Mononuclear cell (primary cell): Measurements from ENCODE around the gene MPV17. TPM values are rescaled to one million over a fixed set of nuclear protein-coding genes. Genes with fewer than 3 reads are reported as not detected.
A peak's percentile ranks its signal among the peaks of the same experiment; 100 is the strongest.
"Not testable (repeated sequence)": the region's sequence is repeated elsewhere in the genome, so short reads cannot be mapped to it uniquely, and the experiment has no call there.

Experiments
- H3K27me3 ChIP-seq: 2 replicates; pipeline ENCODE4 v1.6.0; 2011; ENCODE audit warnings: low read length, control low read depth; ENCODE audit not compliant: insufficient read depth
- H3K4me1 ChIP-seq: 2 replicates; pipeline ENCODE4 v1.5.1; 2011; ENCODE audit warnings: mild to moderate bottlenecking, low read length, control low read depth; ENCODE audit not compliant: insufficient read depth
- H3K4me3 ChIP-seq: 2 replicates; pipeline ENCODE4 v1.5.1; 2011; ENCODE audit warnings: mild to moderate bottlenecking, low read length, moderate library complexity
- H3K9me3 ChIP-seq: 2 replicates; pipeline ENCODE4 v1.5.1; 2011; ENCODE audit warnings: low read depth, mild to moderate bottlenecking, control low read depth, low read length
- total RNA-seq: library from RNA; depleted of rRNA; stranded (reverse); fragments of >200 nt; gene quantifications from one replicate; pipeline ENCODE4 v1.2.3, GENCODE V29; 2012

Gene MPV17
- total RNA-seq, 1 donor = 30.5 TPM

GRCh38 chr2:27270131-27270530, 52.8 kb downstream of the MPV17 start:
- Histone ChIP-seq H3K4me3 (no peak overlapping the region), H3K27me3 (peaks cover 18% of the 10 kb centered on the region), H3K9me3 (no peaks in the 10 kb centered on the region), H3K4me1 (peaks cover 3% of the 10 kb centered on the region)

- Histone ChIP-seq H3K27me3 (peaks cover 36% of the 10 kb centered on the region), H3K4me1 (peaks cover 21% of the 10 kb centered on the region)
- H3K4me3 ChIP-seq = not testable (repeated sequence)
Observed at GRCh38 chr2:27268296-27268695, 54.6 kb downstream of the MPV17 start.

GRCh38 chr2:27265536-27265870, 57.4 kb downstream of the MPV17 start:
- H3K4me3 ChIP-seq = no peak overlapping the region
- no peaks in the 10 kb centered on the region for H3K9me3 ChIP-seq
- H3K27me3 ChIP-seq = peaks cover 59% of the 10 kb centered on the region
- peaks cover 36% of the 10 kb centered on the region for H3K4me1 ChIP-seq

More at GRCh38 chr2:27268296-27268695, 54.6 kb downstream of the MPV17 start:
- H3K9me3 ChIP-seq = not testable (repeated sequence)

- Histone ChIP-seq H3K9me3 (no peaks in the 10 kb centered on the region), H3K4me3 (peak overlapping the region; percentile 12), H3K4me1 (peaks cover 36% of the 10 kb centered on the region), H3K27me3 (peaks cover 65% of the 10 kb centered on the region)
Observed at GRCh38 chr2:27264753-27265535, 58.0 kb downstream of the MPV17 start.

- Histone ChIP-seq H3K4me3 (peak overlapping the region; percentile 12), H3K4me1 (peaks cover 36% of the 10 kb centered on the region), H3K27me3 (peaks cover 70% of the 10 kb centered on the region), H3K9me3 (no peaks in the 10 kb centered on the region)
Observed at GRCh38 chr2:27264253-27264752, 58.6 kb downstream of the MPV17 start.

GRCh38 chr2:27263287-27264252, 59.3 kb downstream of the MPV17 start:
- no peaks in the 10 kb centered on the region for H3K9me3 ChIP-seq
- H3K4me3 ChIP-seq = no peak overlapping the region
- H3K27me3 ChIP-seq = peaks cover 68% of the 10 kb centered on the region
- peaks cover 36% of the 10 kb centered on the region for H3K4me1 ChIP-seq

GRCh38 chr2:27262379-27263286, 60.3 kb downstream of the MPV17 start, which contains the start of gene SLC30A3:
TSS of gene SLC30A3 (minus strand) at chr2:27263047. CDS start at chr2:27262906, 141 bp downstream.
- Histone ChIP-seq H3K4me1 (peaks cover 36% of the 10 kb centered on the region), H3K4me3 (peak within 1 kb of the TSS; percentile 16), H3K27me3 (peaks cover 68% of the 10 kb centered on the region), H3K9me3 (no peaks in the 10 kb centered on the region)

- Histone ChIP-seq H3K9me3 (no peaks in the 10 kb centered on the region), H3K27me3 (peaks cover 66% of the 10 kb centered on the region), H3K4me1 (peaks cover 36% of the 10 kb centered on the region), H3K4me3 (no peak overlapping the region)
Observed at GRCh38 chr2:27261926-27262298, 61.0 kb downstream of the MPV17 start.

GRCh38 chr2:27261241-27261925, 61.5 kb downstream of the MPV17 start:
- Histone ChIP-seq H3K4me3 (no peak overlapping the region), H3K9me3 (no peaks in the 10 kb centered on the region), H3K27me3 (peaks cover 64% of the 10 kb centered on the region), H3K4me1 (peaks cover 36% of the 10 kb centered on the region)

Other genes with a start within 250 kb of the MPV17 start
- 0.63 TPM for gene EMILIN1, start 244.5 kb downstream of the MPV17 start, total RNA-seq
- 0.52 TPM for gene KHK, start 236.3 kb downstream of the MPV17 start, total RNA-seq
- 0.10 TPM for gene CGREF1, start 204.0 kb downstream of the MPV17 start, total RNA-seq
- gene ABHD1, start 199.3 kb downstream of the MPV17 start, total RNA-seq = 0.10 TPM
- gene PREB, start 188.5 kb downstream of the MPV17 start, total RNA-seq = 11.0 TPM
- gene PRR30, start 183.7 kb downstream of the MPV17 start, total RNA-seq = not detected
- gene TCF23, start 174.1 kb downstream of the MPV17 start, total RNA-seq = not detected
- gene ATRAID, start 111.1 kb downstream of the MPV17 start, total RNA-seq = 96.4 TPM
- 48.4 TPM for gene SLC5A6, start 110.8 kb downstream of the MPV17 start, total RNA-seq
- gene CAD, start 105.7 kb downstream of the MPV17 start, total RNA-seq = 5.7 TPM
- gene SLC30A3, start 60.0 kb downstream of the MPV17 start, total RNA-seq = not detected
- not detected for gene DNAJC5G, start 47.7 kb downstream of the MPV17 start, total RNA-seq
- gene TRIM54, start 40.7 kb downstream of the MPV17 start, total RNA-seq = not detected
- not detected for gene UCN, start 14.7 kb downstream of the MPV17 start, total RNA-seq
- 45.0 TPM for gene GTF3C2, start 33.7 kb upstream of the MPV17 start, total RNA-seq
- gene EIF2B4, start 47.2 kb upstream of the MPV17 start, total RNA-seq = 8.8 TPM
- 54.8 TPM for gene SNX17, start 47.5 kb upstream of the MPV17 start, total RNA-seq
- gene ZNF513, start 57.6 kb upstream of the MPV17 start, total RNA-seq = 11.5 TPM
- 31.6 TPM for gene PPM1G, start 86.5 kb upstream of the MPV17 start, total RNA-seq
- 126 TPM for gene NRBP1, start 105.5 kb upstream of the MPV17 start, total RNA-seq
- gene KRTCAP3, start 119.3 kb upstream of the MPV17 start, total RNA-seq = 0.52 TPM
- gene IFT172, start 166.6 kb upstream of the MPV17 start, total RNA-seq = 5.9 TPM
- 0.10 TPM for gene FNDC4, start 172.1 kb upstream of the MPV17 start, total RNA-seq
- not detected for gene GCKR, start 173.7 kb upstream of the MPV17 start, total RNA-seq